Calu3 (cell line): ENCODE measurements around the gene DOCK10. TPM values are rescaled to one million over a fixed set of nuclear protein-coding genes. Genes with fewer than 3 reads are reported as not detected.
A peak's percentile ranks its signal among the peaks of the same experiment; 100 is the strongest.

Experiments used
- BruUV-seq: library from RNA; stranded (reverse); fragments of 400-500 nt; replicated peaks from 2 replicates; lab custom pipeline; 2021; lab: Mats Ljungman, UMichigan
- CTCF ChIA-PET: fragments of 300-600 bp; sonication (Branson Sonifier 250); formaldehyde crosslinking; loops from one replicate; lab custom pipeline; 2022; ENCODE audit warnings: antibody characterized with exemption; lab: Charles Lee
- DNase-seq: peaks from one replicate; pipeline ENCODE4 v3.0.0; 2022
- H3K27ac Mint-ChIP-seq: one replicate; pipeline ENCODE4 v1.8.0; 2022; ENCODE audit warnings: mixed read lengths; ENCODE audit not compliant: unreplicated experiment
- H3K27me3 Mint-ChIP-seq: one replicate; pipeline ENCODE4 v1.8.0; 2022; ENCODE audit warnings: mixed read lengths; ENCODE audit not compliant: unreplicated experiment
- H3K36me3 Mint-ChIP-seq: one replicate; pipeline ENCODE4 v1.8.0; 2022; ENCODE audit warnings: mild to moderate bottlenecking, moderate library complexity, mixed read lengths; ENCODE audit not compliant: insufficient read depth, unreplicated experiment
- H3K4me1 Mint-ChIP-seq: one replicate; pipeline ENCODE4 v1.8.0; 2022; ENCODE audit warnings: mild to moderate bottlenecking, low read depth, mixed read lengths; ENCODE audit not compliant: unreplicated experiment
- H3K4me3 Mint-ChIP-seq: one replicate; pipeline ENCODE4 v1.8.0; 2022; ENCODE audit warnings: mild to moderate bottlenecking, low read depth, moderate library complexity, mixed read lengths; ENCODE audit not compliant: unreplicated experiment
- H3K9me3 Mint-ChIP-seq: one replicate; pipeline ENCODE4 v1.8.0; 2022; ENCODE audit warnings: low read depth, mixed read lengths; ENCODE audit not compliant: unreplicated experiment
- CTCF ChIP-seq: fragments of 200-600 bp; IDR thresholded peaks from one replicate; pipeline ENCODE4 v1.8.0; 2022; ENCODE audit warnings: antibody characterized with exemption; ENCODE audit not compliant: unreplicated experiment
- intact Hi-C: fragments of 100-400 bp; cut with micrococcal nuclease; formaldehyde crosslinking; loops from one replicate; pipeline ENCODE4 v1.10.0; 2022; ENCODE audit not compliant: unreplicated experiment
- total RNA-seq: library from RNA; stranded (reverse); gene quantifications from 2 replicates; pipeline ENCODE4 v1.2.3, GENCODE V29; 2022

DOCK10 gene
- total RNA-seq, 1 experiment from 2014 or later, result 11.9 TPM

- no peaks in the 10 kb centered on the region for H3K9me3 Mint-ChIP-seq
- intact Hi-C loops, result no loop called here
- H3K36me3 Mint-ChIP-seq, result no peaks in the 10 kb centered on the region
- CTCF ChIA-PET, result interaction anchor here (0.6 kb wide), 1 partner anchor 306 kb away, joined by 5 read pairs; no protein-coding TSS in a partner anchor
- H3K27ac Mint-ChIP-seq, result no peak overlapping the region
- H3K4me1 Mint-ChIP-seq, result no peaks in the 10 kb centered on the region
- no TSS peak for BruUV-seq
- no peak overlapping the region for H3K4me3 Mint-ChIP-seq
- DNase-seq, result no peak
- no peaks in the 10 kb centered on the region for H3K27me3 Mint-ChIP-seq
- peak; percentile 18 for TF ChIP-seq CTCF
Measured at GRCh38 chr2:224749136-224749535, 293.1 kb downstream of the DOCK10 start.

GRCh38 chr2:224747765-224748164 is 294.5 kb downstream of the DOCK10 start:
- no peaks in the 10 kb centered on the region for H3K36me3 Mint-ChIP-seq
- intact Hi-C loops, result no loop called here
- no peak overlapping the region for H3K4me3 Mint-ChIP-seq
- DNase-seq, result no peak
- no peak for TF ChIP-seq CTCF
- no peak overlapping the region for H3K27ac Mint-ChIP-seq
- no peaks in the 10 kb centered on the region for H3K4me1 Mint-ChIP-seq
- CTCF ChIA-PET, result no interaction called here
- no peaks in the 10 kb centered on the region for H3K27me3 Mint-ChIP-seq
- no TSS peak for BruUV-seq
- H3K9me3 Mint-ChIP-seq, result no peaks in the 10 kb centered on the region

GRCh38 chr2:224736227-224736626 is 306.0 kb downstream of the DOCK10 start:
- no peak overlapping the region for H3K27ac Mint-ChIP-seq
- intact Hi-C loops, result no loop called here
- BruUV-seq, result no TSS peak
- no peak for DNase-seq
- no peak overlapping the region for H3K4me3 Mint-ChIP-seq
- no peaks in the 10 kb centered on the region for H3K27me3 Mint-ChIP-seq
- TF ChIP-seq CTCF, result no peak
- H3K4me1 Mint-ChIP-seq, result no peaks in the 10 kb centered on the region
- H3K9me3 Mint-ChIP-seq, result peaks cover 17% of the 10 kb centered on the region
- CTCF ChIA-PET, result no interaction called here
- no peaks in the 10 kb centered on the region for H3K36me3 Mint-ChIP-seq

GRCh38 chr2:224734949-224735348 is 307.3 kb downstream of the DOCK10 start:
- no peak for TF ChIP-seq CTCF

More at GRCh38 chr2:224734949-224735348, 307.3 kb downstream of the DOCK10 start:
- H3K4me3 Mint-ChIP-seq, result no peak overlapping the region
- no peaks in the 10 kb centered on the region for H3K36me3 Mint-ChIP-seq
- no peak overlapping the region for H3K27ac Mint-ChIP-seq
- no peaks in the 10 kb centered on the region for H3K4me1 Mint-ChIP-seq
- DNase-seq, result no peak
- no peaks in the 10 kb centered on the region for H3K27me3 Mint-ChIP-seq
- intact Hi-C loops, result no loop called here
- H3K9me3 Mint-ChIP-seq, result peaks cover 17% of the 10 kb centered on the region
- CTCF ChIA-PET, result no interaction called here
- BruUV-seq, result no TSS peak
